Measurements from ENCODE around the gene ZDHHC7.
A peak's percentile ranks its signal among the peaks of the same experiment; 100 is the strongest.
"Not testable (repeated sequence)": the region's sequence is repeated elsewhere in the genome, so short reads cannot be mapped to it uniquely, and the experiment has no call there.

The ZDHHC7 gene

DNA sequence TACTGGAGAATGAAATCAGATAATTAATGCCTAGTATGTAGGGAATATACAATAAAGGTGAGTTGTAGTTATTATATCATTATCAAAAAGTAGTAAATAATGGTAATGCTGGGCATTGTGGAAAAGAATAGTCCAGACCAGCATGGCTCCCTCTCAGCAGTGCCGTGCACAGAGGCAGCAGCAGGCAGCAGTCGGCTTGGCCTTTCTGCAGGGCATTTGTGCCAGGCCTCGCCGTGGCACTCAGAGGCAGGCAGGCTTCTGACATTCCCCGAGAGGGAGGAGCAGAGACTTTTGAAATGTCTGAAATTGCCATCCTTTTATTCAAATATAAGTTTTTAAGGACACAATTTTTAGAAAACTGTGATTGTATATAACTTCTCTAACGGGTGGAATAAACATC is 31.3 kb upstream of the ZDHHC7 start:
- no peak for DNase-seq

DNA sequence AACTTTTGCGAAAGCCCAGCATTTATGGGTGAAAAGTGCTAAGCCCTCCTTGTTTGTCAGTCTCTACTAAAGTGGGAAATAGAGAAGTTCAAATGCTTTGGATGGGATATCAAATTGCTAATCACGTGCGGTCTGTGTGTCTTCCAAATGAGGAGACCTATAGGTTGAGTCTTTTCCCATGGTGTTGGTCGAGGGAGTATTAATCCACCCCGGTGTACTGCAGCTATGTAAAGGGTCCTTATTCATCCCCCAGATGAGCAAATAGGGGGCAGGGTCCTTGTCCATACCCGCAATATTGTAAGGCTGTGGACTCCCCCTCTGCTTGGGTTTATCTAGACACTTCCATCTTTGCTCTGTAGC is 30.8 kb upstream of the ZDHHC7 start:
- no peak for DNase-seq

DNA sequence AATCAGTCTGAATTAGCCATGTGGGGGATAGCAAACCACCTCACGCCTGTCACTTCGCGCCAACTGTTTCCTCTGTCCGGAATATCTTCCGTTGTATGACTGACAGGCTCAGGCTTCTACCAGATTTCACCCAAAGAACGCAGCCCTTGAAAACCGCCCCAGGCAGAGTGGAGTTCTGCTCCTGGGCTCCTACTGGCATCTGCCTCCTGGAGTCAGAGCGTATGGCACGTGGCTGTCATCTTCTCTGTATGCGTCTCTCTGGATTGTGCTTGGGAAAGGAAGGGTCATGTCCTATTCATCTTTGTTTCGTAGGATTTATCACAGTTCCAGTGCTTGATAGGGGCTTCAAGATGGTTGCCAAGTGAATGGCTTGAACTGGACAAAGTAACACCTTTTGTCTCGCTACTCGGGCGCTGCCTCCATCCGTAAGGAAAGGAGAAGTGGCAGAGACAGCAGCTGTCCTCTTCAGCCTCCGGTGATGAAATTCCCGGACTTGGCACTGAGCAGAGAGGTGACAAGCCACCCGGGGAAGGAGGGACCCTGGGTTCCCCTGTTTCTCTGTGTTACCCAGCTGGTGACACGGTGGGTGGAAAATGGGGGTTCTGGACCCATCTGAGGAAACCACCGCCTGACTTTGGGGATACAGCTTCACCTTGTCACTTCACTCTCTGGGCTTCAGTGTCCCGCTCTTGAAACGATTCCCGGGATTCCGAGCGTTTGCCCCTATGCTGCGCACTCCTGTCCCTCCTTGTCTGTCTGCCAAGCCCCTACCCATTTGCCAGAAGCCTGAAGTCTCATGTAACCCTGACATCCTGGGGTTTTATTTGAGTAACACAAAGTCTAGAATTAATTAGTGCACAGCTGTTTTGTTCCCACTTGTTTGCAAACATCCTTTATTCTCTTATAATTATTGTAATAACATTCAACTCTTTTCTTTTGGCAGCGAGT is 30.2 kb upstream of the ZDHHC7 start:
- no peak for DNase-seq

- DNase-seq = no peak
Observed at GRCh38 chr16:85040685-85041084, 29.4 kb upstream of the ZDHHC7 start.

DNA sequence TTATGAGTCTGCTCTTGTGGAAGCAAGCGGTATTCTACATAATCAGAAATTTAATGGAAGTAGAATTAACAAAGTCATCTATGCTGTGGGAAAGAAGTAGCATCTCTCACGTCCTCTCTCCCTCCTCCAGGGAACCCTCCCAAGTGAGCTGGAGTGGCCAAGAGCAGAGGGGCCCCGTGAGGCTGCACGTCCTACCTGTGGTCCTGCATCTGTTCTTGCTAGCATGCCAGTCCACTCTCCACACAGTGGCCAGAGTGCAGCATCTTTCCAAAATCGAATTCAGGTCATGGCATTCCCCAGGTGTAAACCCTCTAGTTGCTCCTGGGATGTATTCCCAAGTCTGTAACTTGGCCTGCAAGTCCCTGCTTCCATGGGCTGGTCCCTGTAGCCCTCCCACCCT is 26.4 kb upstream of the ZDHHC7 start:
- DNase-seq = no peak

- no peak for DNase-seq
Observed at GRCh38 chr16:85037050-85037410, 25.7 kb upstream of the ZDHHC7 start.

GRCh38 chr16:85036236-85037049 is 25.1 kb upstream of the ZDHHC7 start:
- no peak for DNase-seq

GRCh38 chr16:85034591-85035433 is 23.5 kb upstream of the ZDHHC7 start:
- DNase-seq = no peak

DNA sequence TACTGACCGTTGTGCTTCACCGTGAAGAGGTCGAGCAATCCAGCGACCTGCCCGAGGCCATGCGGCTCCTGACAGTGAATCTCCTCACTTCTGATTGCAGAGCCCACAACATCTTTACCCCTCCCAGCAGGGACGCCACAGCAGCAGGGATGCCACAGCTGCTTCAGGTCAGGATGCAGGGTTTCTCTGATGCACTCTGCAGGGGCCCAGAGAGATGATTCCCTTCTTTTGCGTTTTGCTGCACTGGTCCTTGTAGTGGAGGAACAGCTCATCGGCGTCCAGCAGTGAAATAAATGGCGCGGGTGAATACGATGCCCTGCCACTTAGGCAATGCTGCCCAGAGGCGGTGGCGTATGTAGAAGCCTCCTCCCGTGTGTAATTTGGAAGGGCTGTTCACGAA is 21.8 kb upstream of the ZDHHC7 start:
- no peak for DNase-seq

GRCh38 chr16:85032187-85032586 is 20.9 kb upstream of the ZDHHC7 start:
- DNase-seq = not testable (repeated sequence)

- no peak for DNase-seq
Observed at GRCh38 chr16:85031451-85031850, 20.1 kb upstream of the ZDHHC7 start.

DNA sequence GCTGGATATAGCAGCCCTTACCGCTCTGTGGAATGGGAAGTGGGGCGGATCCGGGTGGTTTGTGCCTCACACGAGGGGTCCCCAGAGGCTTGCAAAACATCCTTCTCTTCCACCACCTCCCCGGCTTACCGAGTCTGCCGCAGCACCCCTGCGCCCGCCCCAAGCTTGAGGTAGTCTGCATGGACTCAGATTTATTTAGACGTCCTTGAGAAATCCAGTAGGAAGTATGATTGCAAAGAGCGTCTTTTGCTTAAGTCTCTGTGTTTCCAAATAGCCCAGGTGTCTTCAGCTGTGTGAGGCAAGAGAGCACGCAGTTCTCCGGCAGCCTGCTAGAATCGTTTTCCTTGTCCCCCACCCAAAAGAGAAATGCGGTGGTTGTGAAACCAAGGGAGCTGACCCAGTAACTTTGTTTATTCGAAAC is 18.7 kb upstream of the ZDHHC7 start:
- no peak for DNase-seq

DNA sequence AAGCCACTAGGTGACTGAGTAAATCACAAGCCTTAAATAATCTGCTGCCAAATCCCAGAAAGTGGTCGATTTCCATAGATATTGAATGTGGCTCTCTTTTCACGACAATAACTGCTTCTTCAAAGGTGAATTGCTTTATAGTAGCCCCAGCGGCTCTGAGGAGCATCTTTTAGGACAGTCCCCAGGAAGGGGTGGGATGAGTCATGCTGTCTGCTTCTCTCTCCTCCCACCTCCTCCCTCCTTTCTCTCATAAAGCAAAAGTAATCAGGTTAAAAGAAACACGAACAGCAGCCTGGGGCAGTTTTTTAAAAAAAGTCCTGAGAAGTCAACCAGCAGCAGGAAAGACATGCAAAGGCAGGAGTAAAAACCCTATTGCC is 18.1 kb upstream of the ZDHHC7 start:
- no peak for DNase-seq

- DNase-seq = no peak
Observed at GRCh38 chr16:85028685-85029407, 17.5 kb upstream of the ZDHHC7 start.

DNA sequence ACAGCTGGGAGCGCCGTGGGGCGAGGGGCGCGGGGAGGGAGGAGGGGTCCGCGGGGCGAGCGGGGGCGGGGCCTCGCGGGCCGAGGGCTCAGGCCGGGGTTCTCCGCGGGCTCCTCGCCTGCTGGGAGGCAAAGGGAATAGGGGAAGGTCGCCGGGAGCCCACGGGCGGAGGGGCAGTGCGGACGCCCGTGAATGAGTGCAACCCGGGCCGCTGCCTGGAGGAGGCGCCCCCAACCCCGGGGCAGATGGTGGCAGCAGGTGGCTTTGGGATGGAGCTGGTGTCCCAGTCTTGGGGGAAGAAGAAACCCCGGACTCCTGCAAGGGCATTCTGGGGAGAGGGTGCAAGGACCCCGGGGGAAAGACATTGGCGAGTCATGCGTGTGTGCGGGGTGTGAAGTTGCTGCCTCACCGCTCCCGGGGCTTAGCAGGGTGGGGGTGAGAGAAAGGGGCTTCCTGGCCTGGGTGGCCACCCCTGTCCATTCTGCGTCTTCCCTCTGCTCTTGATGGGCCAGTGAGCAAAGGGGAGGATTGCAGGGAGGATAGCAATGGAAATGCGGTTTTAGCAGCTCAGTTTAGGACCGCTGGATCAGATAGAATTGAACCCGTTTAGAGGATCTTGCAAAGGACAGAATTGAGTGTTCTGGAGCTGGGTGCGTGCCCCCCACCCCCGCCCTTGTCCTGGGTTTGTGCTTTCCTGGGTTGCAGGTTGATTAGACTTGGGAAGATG is 16.8 kb upstream of the ZDHHC7 start:
- no peak for DNase-seq

- peak; percentile 92 for DNase-seq
Observed at GRCh38 chr16:85027349-85027957, 16.1 kb upstream of the ZDHHC7 start, which contains the start of gene KIAA0513. TSS of gene KIAA0513 (plus strand) at chr16:85027795. CDS start at chr16:85067072, 39,277 bp downstream.

- no peak for DNase-seq
Observed at GRCh38 chr16:85026703-85027102, 15.4 kb upstream of the ZDHHC7 start.

- DNase-seq = peak; percentile 44
Observed at GRCh38 chr16:85025781-85026653, 14.7 kb upstream of the ZDHHC7 start.

GRCh38 chr16:85019659-85020245 is 8.4 kb upstream of the ZDHHC7 start:
- DNase-seq = no peak
